HG03571 (cell line): ENCODE measurements around the gene DDX3X.
"Not testable (repeated sequence)": the region's sequence is repeated elsewhere in the genome, so short reads cannot be mapped to it uniquely, and the experiment has no call there.

ENCODE experiments used
- ATAC-seq: cut with Tn5 transposase; IDR thresholded peaks from one replicate; pipeline ENCODE4 v1.9.1; 2021; ENCODE audit not compliant: unreplicated experiment

Gene DDX3X

GRCh38 chrX:41411222-41411621 lies 77.3 kb downstream of the DDX3X start:
- not testable (repeated sequence) for ATAC-seq

- ATAC-seq, result no peak
Observed at GRCh38 chrX:41412261-41413081, 78.5 kb downstream of the DDX3X start.
